Activated CD8-positive, alpha-beta memory T cell treated with anti-CD3 and anti-CD28 coated beads for 4 hours (primary cell): ENCODE measurements around the gene NMNAT2.
"Not testable (repeated sequence)": the region's sequence is repeated elsewhere in the genome, so short reads cannot be mapped to it uniquely, and the experiment has no call there.

Experiments used
- DNase-seq, 2 donors: peaks; one replicate each; pipeline ENCODE4 v3.0.0-alpha.2; 2020; ENCODE audit warnings: low read depth in 2 of 2

Gene NMNAT2

DNA sequence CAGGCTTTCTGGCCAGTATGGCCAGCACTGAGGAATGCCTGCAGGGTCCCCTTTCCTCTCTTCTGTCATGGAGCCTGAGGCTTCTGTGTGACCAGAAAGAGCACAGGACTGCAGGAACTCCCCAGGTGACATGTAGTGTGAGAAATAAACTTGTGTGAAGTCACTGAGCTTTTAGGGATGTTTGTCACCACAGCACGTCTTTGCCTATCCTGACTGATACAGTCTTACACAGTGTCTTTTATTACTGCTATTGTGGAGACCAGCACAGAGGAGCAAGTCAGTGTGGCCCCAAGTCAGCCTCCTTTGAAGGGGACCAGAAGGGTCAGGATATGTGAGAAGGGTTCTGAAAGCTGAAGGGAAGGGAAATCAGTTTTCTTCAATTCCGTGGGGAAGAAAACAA is 129.6 kb downstream of the NMNAT2 start:
- DNase-seq: no peak

DNA sequence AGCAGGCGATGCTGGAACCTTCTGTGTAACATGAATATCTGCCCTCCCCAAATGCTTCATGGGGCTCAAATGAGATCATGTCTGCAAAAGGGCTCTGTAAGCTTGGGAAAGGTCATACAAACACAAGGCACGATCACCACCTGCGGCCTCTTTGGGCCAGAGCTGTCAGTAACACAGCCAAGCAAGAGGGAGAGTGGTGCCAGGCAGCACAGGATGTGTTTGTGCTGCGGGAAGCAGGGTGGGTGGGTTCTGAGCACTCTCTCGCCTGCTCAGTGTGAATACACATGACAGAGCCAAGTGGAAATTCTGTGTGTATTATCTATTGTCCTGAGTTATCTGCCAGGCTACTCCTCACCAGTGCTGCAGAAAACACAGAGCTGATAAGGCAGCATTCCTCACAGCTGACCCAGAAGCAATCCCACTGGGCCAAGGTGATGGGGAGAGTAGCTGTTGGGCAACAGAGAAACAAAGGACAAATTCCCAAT is 130.9 kb downstream of the NMNAT2 start:
- DNase-seq: no peak

DNA sequence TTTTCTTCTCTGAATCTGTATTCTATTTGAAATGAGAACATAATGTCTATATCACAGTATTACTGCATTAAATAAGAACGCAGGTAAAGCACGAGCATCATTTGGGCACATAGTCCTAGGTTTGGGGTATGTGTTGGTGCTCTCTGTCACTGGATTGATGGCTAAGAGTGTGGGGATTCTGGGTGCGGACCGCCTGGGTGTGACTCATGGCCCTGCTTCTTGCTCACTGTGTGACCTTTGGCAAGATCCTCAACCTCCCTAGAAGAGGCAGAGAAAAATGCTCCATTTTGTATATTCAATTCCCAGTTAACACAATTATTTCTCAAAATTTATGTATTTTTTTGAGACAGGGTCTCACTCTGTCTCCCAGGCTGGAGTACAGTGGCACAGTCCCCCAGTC is 132.4 kb downstream of the NMNAT2 start:
- DNase-seq: no peak

DNA sequence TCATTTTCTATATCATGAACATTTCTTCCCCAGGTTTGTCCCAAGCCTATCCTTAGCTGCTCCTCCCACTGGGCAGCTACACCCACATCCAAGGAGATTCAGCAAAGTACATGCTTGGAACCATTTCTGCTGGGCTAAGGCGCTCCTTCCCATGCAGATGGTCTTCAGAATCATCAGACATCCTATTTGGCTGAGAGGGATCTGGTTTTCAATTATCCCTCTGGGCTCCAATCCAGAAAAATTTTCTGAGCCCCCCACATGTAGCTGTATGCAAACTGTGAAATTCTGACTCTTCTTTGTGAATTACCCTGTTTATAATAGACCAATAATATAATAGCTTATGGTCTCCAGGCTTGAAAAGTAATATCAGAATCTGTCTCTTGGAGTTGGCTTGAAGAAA is 132.9 kb downstream of the NMNAT2 start:
- no peak for DNase-seq

DNA sequence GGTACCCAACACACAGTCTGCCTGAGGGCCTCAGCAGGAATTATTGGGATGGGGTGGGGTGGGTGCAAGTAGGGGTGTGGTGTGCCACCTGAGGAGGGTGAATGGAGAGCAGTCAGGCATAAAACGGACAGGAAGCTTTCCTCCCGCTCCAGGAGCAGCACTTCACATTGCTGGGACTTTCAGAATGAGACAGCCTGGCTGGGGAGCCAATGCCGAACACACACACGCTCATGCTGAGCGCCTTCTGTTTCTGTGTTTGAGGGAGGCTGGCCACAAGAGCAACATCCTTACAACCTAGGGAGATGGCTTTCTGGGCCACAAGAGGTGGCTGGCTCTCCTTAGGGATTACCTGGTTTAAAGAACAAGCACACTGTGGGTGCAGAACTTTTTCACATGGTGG is 134.1 kb downstream of the NMNAT2 start:
- DNase-seq: no peak

DNA sequence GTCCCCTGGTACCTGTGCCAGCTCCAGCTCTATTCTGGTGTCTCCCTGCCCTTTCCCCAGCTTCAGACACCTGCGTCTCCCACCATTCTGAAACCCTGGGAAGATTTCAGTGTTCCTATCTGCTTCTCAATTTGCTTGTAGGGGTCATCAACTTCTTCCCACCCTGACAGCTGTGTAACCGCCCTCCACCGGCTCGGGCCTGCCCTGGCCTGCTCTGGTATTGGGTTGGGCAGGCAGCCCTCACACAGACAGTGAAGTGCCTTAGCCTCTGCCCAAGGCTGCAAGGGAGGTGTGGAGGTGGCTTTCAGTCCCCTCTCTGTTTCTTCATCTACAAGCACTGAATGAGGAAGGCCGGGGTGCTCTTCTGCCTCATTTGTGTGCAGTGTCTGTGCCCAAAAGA is 134.9 kb downstream of the NMNAT2 start:
- no peak for DNase-seq

DNA sequence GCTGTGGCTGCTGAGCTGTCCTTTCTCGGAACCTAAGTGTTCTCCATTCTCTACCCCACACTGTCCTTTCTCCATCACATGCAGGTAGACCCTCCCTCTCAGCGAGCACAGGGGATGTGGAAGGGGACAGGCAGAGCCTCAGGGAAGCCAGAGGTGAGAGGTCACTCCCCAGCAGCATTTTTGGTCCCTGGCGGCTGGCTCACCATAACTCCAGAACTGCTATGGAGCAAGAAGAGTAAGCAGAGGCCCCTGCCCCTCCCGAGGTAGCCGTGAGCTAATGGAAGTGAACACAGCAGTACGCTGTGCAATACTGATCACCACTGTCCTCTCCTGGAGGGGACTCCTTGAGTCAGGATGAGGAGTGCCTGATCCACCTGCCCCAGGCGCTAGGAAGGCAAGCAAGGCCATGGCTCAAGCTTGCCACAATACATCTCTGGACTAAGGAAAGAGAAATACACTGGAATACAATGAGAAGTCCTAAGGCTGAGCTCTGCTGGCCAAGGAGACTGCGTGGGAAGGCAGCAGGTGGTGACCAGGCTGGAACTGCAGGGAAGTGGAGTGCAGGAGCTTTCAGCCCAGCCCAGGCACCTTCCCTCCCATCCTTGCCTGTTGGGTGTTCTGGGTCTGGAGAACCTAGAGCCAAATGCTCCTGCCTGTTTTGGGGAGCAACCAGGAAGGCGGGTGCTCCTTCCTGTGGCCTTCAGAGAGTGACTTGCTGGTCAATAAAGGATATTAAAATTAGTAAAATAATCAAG is 135.9 kb downstream of the NMNAT2 start:
- no peak for DNase-seq

DNA sequence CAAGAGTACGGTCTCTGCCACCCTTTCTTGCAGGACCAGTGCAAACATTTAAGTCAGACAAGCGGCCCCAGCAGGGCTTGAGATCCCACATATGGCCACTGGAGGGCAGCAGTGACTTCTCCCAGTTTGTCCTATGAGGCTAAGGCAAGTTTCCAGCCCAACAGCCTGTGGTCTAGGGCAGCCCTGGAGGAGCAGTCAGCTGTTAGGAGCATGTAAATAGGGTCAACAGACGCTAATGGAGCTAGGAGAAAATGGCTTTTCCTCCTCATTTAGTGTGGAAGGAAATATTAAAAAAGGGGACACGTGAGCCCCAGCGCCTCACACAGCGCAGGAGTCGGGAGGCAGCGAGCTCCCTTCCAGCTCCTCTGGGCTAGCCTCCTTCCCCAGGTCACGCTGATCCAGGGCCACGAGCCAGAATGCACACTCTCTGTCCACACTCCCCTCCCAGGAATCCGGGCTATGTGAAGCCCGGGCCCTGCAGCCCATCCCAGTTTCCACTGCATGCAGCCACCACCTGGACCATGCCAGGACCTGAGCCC is 136.6 kb downstream of the NMNAT2 start:
- peak; percentile 24 to 26 for DNase-seq

DNA sequence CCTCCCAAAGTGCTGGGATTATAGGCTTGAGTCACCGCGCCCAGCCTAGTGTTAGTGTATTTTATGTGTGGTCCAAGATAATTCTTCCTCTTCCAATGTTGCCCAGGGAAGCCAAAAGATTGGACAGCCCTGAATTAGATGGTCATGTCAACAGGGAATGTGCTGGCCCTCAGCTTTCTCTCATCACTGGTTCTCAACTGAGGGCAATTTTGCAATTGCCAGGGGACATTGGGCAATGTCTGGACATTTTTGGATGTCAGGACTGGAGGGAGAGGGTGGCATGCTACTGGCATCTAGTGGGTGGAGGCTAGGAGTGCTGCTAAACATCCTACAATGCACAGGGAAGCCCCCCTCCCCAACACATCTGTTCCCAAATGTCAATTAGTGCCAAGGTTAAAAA is 137.1 kb downstream of the NMNAT2 start:
- no peak for DNase-seq

DNA sequence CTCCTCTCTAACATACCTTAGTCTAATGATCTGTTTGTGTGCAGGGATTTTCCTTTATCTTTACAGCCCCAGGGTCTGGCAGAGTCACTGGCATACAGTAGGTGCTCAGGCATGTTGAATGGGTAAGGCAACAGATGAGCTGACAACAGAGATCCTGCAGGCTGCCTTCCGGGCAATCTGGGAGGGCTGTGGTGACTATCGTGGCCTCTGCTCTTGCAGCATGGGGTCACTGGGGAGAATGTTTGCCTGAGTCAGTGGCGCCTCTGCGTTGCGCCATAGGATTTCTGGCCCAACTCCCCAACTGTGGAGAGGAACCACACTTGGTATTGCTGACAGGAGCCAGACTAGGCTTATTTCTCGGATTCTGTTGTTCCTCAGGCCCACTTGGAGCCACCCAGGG is 138.3 kb downstream of the NMNAT2 start:
- no peak for DNase-seq

DNA sequence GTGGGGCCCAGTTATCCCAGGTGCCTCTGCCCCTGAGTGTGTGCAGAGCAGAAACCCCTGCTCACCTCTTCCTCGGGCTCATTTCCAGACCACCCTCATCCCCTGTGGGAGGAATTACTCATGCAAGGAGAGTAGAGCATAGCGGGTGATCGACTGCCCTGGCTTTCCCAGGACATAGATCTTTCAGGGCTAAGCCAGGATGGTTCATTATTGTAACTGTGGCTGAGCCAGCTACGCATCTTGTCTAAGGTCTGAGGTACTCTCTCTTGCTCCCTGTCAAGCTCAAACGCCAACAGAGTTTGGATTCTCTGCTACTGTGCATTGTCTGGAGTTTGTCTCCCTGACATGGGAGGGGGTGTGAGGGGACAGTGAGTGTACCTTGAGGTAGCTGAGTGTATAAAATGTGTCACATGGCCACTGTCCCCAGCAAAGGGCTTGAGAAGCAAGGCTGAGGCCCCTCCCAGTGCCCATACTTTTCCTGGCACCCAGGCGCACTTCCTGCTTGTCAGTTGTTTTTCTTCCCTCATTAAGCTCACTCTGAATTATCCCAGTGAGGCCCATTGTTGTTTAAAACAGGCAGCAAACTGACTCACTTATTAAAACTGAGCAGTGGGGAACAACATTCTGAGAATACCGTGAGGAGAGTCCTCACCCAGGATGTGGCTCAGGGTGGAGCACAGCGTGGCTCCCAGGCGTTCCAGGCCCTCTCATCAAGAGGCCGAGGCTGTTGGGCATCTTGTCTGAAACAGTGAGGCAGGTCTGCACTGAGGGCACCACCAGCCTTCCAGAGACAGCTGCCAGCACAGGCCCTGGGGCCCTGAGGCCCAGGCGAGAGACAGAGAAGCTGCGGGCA is 139.2 kb downstream of the NMNAT2 start:
- no peak for DNase-seq

DNA sequence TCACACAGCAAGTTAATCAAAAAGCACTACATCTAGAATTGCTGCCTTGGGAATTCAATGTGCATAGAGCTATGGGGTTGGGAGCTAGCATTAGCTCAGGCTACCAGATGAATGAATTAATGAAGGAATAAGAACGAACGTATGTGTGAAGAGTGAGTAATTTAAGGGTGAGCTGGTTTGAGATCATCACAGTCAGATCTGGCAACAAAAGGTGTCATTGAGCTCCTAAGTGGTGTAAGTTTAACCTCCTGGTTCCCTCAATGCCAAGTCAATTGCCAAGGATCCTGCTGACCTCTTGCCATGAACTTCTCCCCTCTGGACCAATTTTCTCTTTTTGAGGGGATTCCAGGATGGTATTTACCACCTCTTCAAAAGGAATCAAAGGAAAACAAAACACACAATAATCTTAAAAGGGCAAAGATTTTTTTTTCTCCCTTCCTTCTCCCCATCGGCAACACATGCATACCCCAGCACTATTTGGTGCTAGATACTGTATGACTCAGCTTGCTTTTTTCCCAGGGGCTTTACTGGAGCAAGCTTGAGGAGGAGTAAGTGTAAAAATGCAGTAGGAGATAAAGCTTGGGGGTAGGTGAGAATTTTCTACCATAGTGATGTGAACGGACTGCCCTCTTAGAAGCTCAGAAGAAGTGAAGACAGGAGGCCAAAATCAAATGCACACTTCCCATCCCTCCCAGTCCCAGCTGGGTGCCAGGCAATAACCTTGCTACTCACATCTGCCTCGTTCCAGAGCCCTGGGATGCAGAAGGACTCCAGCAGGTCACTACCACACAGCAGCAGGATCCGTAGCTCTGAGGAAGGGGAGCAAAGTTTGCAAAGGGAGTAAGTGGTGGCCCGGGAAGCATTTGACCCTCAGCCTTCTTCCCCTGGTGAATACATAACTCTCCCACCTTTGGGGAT is 140.1 kb downstream of the NMNAT2 start:
- DNase-seq: no peak

DNA sequence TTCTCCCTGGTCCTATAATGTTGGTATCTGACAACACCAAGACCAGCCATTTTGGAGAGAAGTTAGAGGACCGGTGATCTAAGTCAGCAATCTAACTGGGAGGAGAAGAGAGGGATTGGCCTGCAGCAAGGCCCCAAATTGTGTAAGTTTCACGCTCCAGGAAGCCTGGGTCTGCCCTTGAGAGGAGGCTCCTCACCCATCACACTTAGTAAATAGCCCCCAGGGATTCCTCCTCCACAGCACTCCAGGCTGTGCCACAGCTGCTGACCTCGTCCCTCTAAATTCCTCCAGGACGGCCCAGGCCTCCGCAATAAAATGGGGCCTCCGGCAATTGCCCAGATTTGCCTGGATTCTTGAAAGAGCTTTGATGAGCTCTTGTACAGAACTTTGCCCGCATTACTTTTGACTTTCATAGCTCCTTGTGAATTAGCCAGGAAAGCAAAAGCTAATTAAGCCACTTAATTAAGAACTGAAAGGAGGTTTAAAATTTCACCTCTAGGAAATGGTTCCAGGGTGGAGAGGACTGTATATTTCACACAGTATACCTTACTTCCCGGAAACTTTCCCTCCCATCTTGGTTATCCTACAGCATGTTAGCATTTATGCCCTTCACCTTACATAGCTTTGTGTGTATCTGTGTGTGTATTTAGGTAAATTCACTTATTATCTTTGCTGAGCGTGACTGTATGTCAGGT is 141.6 kb downstream of the NMNAT2 start:
- DNase-seq: no peak

DNA sequence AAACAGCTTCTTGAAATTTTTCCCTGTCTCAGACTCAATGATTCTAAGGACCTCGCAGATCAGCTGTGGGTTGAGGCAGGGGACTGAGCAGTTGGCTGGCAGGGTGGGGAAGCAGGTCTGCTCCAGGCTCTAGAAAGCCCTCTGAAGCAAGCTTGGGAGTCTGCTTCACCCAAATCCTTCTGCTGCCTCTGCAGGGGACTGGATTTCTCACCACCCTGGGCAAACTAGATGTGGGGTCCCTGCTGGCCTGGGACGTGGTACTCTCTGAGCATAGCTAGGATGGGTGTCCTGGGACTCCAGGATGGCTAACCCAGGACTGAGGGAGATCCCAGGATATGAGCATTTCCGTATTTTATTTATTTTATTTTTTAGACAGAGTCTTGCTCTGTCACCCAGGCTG is 142.9 kb downstream of the NMNAT2 start:
- no peak for DNase-seq

DNA sequence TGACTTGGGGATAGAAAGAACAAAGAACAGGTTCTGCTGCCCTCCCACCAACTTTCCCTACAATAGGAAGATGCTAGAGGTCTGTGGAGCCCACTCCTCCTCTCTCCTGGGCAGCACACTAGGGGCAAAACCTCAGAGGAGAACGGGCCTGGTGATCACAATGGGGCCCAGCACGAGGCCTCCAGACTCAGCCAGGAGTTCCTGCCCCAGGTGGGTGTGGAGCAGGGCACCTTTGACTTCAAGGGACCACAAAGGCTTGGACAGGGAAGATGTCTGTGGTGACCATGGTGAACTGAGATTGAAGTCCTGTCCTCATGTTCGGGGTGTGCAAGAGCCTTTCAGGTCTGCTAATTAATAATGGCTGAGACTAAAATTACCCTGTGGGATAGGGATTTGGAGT is 143.3 kb downstream of the NMNAT2 start:
- no peak for DNase-seq

DNA sequence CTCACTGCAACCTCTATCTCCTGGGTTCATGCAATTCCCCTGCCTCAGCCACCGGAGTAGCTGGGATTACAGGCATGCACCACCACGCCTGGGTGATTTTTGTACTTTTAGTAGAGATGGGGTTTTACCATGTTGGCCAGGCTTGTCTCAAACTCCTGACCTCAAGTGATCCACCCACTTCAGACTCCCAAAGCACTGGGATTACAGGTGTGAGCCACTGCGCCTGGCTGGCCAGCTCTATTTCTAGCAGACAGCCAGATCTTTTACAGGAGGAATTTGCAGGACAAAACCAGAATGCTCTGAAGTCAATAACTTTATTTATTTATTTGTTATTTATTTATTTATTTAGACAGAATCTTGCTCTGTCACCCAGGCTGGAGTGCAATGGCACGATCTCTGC is 144.2 kb downstream of the NMNAT2 start:
- not testable (repeated sequence) for DNase-seq

DNA sequence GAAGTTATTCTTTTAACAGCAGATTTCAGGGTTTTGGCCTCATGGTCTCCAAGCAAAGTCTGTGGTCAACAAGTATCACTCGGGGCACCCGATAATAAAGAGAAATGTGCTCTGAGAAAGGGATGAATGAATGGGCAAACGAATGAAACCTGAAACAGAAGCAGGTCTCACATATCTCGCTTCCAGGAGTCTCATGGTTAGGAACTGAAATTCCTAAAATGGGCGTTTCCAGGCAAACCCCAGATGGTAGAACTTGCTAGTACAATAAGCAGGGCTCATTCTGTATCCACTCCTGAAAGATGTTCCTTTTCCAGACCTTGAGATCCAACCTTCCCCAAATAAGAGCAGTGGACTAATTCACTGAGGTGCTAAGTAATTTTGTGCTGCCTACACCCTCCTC is 144.9 kb downstream of the NMNAT2 start:
- DNase-seq: no peak

DNA sequence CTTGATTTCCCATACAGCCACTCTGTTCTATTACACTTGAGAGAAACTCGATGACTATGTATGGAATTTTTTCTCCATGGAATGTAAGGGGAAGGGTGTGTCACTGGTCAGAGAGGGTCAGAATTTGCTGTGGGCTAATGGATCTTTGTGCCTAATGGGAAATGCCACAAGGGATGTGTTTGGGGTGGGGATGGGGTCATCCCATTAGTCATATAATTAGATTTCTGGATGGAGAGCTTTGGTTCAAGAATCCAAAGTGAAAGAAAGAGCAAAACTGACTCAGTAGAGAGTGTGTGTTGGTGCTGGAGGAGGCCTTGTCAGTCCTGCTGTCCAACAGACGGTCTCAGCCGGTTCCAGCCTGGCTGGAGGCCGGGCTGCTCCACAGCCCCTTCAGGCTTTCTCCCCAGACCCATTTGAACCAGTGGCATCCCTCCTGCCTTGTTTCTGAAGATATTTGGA is 145.8 kb downstream of the NMNAT2 start:
- DNase-seq: no peak

DNA sequence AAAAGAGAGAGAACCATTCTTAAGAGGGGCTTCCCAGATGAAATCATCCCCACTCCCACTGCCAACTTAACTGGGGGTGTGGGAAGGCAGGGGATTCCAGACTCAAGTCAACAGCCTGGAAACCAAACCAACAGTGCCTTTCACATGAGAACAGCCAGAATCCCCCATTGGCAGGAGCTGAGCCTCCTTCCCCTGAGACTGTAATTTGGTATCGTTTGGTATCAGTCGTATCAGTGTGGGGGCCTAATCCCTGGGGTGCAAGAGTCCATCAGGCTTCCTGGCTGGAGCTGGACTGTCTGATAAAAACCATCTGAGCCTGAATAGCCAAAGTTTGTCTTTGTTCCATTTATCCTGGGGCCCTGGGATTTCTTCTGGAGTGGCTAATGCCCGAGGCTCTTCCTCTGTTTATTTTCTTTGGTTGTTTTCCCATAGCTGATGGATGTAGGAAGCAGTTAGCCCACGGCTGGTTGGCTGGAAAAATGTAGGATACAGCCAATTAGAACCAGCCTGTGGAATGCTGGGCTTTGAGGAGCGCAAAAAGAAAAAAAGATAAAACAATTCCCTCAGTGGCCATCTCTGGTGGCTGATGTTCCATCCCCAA is 147.5 kb downstream of the NMNAT2 start:
- DNase-seq: no peak

DNA sequence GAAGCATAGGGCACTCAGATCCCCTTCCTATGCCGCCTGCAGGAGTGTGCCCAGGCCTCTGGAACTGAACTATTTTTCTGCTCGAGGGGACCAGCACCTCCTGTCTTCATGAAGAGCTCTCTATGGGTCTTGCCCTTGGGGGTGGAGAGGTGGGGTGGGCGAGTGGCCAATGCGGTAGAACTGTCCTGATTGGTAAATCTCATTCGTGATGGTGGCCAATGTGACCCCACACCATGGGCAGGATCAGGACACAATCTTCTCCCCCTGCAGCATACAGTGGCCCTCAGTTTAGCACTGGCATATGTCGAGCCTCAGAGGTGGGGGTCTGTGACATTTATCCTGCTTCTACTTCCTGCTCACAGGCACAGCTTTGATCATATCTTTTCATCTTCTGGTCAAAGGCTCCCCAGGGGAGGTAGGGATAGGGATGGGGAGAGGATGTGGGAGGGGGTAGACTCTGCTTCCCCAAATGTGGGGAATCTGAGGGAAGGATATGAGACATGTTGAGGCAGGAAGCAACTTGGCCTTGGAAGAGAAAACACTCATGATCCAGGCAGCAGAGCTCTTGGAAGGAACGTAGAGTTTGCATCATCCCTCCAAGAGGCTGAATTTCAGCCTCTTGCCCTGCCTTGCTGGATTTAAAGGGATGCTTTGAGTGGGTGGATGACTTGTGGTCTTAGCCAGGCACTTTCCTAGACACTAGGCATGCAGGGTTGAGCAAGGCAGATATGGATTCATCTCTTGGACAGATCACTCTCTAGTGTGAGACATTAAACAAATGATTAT is 150.3 kb downstream of the NMNAT2 start:
- no peak for DNase-seq
